H9 (cell line): ENCODE data around the gene CNOT6. TPM values are rescaled to one million over a fixed set of nuclear protein-coding genes. Genes with fewer than 3 reads are reported as not detected.

ENCODE experiments used
- DNase-seq: peaks from one replicate; pipeline ENCODE4 v3.0.0-alpha.2; 2017
- H2AFZ ChIP-seq: one replicate; pipeline ENCODE4 v1.6.1; 2013; ENCODE audit warnings: mild to moderate bottlenecking, low read length, control low read depth, moderate library complexity
- H2AK5ac ChIP-seq: 2 replicates; pipeline ENCODE4 v1.6.1; 2013; ENCODE audit warnings: low read length, control low read depth, mixed read lengths; ENCODE audit not compliant: insufficient read length
- H2BK120ac ChIP-seq: one replicate; pipeline ENCODE4 v1.6.1; 2013; ENCODE audit warnings: low read depth, mild to moderate bottlenecking, low read length, control low read depth, inconsistent platforms; ENCODE audit not compliant: poor library complexity, severe bottlenecking
- H2BK12ac ChIP-seq: 2 replicates; pipeline ENCODE4 v1.6.1; 2013; ENCODE audit warnings: low read length, control low read depth, mixed read lengths, low read depth; ENCODE audit not compliant: insufficient read length
- H2BK15ac ChIP-seq: 2 replicates; pipeline ENCODE4 v1.6.1; 2013; ENCODE audit warnings: low read depth, low read length, control low read depth
- H2BK20ac ChIP-seq: one replicate; pipeline ENCODE4 v1.6.1; 2013; ENCODE audit warnings: low read depth, mild to moderate bottlenecking, low read length, control low read depth, inconsistent platforms; ENCODE audit not compliant: poor library complexity, severe bottlenecking
- H2BK5ac ChIP-seq: 2 replicates; pipeline ENCODE4 v1.6.1; 2013; ENCODE audit warnings: low read length, control low read depth, mixed read lengths; ENCODE audit not compliant: insufficient read length
- H3K14ac ChIP-seq: 2 replicates; pipeline ENCODE4 v1.6.1; 2013; ENCODE audit warnings: low read length, control low read depth; ENCODE audit not compliant: insufficient read depth
- H3K18ac ChIP-seq: 2 replicates; pipeline ENCODE4 v1.6.1; 2013; ENCODE audit warnings: low read depth, mild to moderate bottlenecking, mixed read lengths, low read length, control low read depth; ENCODE audit not compliant: insufficient read length
- H3K23ac ChIP-seq: 2 replicates; pipeline ENCODE4 v1.6.1; 2013; ENCODE audit warnings: low read length, control low read depth, mixed read lengths, low read depth; ENCODE audit not compliant: insufficient read length
- H3K23me2 ChIP-seq: 2 replicates; pipeline ENCODE4 v1.6.1; 2013; ENCODE audit warnings: low read depth, mild to moderate bottlenecking, mixed read lengths, low read length, control low read depth; ENCODE audit not compliant: insufficient read length, poor library complexity, severe bottlenecking
- H3K27ac ChIP-seq: 2 replicates; pipeline ENCODE4 v1.5.1; 2013; ENCODE audit warnings: low read length, control low read depth, mixed read lengths, low read depth; ENCODE audit not compliant: insufficient read length
- H3K27me3 ChIP-seq: 2 replicates; pipeline ENCODE4 v1.6.1; 2013; ENCODE audit warnings: low read length, control low read depth, inconsistent platforms; ENCODE audit not compliant: insufficient read depth
- H3K4ac ChIP-seq: 2 replicates; pipeline ENCODE4 v1.6.1; 2013; ENCODE audit warnings: low read depth, mild to moderate bottlenecking, control low read depth, inconsistent platforms, low read length, moderate library complexity
- H3K4me1 ChIP-seq: 2 replicates; pipeline ENCODE4 v1.6.1; 2013; ENCODE audit warnings: low read length, control low read depth, inconsistent platforms; ENCODE audit not compliant: insufficient read depth
- H3K4me2 ChIP-seq: 2 replicates; pipeline ENCODE4 v1.6.1; 2013; ENCODE audit warnings: low read length, control low read depth, mixed read lengths; ENCODE audit not compliant: insufficient read length, insufficient read depth
- H3K56ac ChIP-seq: 2 replicates; pipeline ENCODE4 v1.6.1; 2013; ENCODE audit warnings: low read depth, mild to moderate bottlenecking, mixed read lengths, low read length, control low read depth; ENCODE audit not compliant: insufficient read length
- H3K79me1 ChIP-seq: 2 replicates; pipeline ENCODE4 v1.6.1; 2013; ENCODE audit warnings: low read depth, mild to moderate bottlenecking, moderate library complexity, low read length, control low read depth, inconsistent platforms; ENCODE audit not compliant: insufficient read depth, poor library complexity, severe bottlenecking
- H3K79me2 ChIP-seq: 2 replicates; pipeline ENCODE4 v1.6.1; 2013; ENCODE audit warnings: low read length, control low read depth, inconsistent platforms; ENCODE audit not compliant: insufficient read depth
- H3K9ac ChIP-seq: 2 replicates; pipeline ENCODE4 v1.6.1; 2013; ENCODE audit warnings: low read length, control low read depth, mixed read lengths; ENCODE audit not compliant: insufficient read length; ENCODE audit errors: extremely low read depth
- H3K9me3 ChIP-seq: one replicate; pipeline ENCODE4 v1.6.1; 2013; ENCODE audit warnings: low read depth, low read length, inconsistent platforms; ENCODE audit not compliant: control insufficient read depth
- H3T11ph ChIP-seq: one replicate; pipeline ENCODE4 v1.6.1; 2013; ENCODE audit warnings: mild to moderate bottlenecking, low read length, control low read depth, inconsistent platforms
- H4K20me1 ChIP-seq: one replicate; pipeline ENCODE4 v1.6.1; 2013; ENCODE audit not compliant: control insufficient read depth, insufficient read length, insufficient read depth
- H4K5ac ChIP-seq: 2 replicates; pipeline ENCODE4 v1.6.1; 2013; ENCODE audit warnings: low read depth, mild to moderate bottlenecking, mixed read lengths, low read length, control low read depth; ENCODE audit not compliant: insufficient read length
- H4K8ac ChIP-seq: replicated peaks from 2 replicates; pipeline ENCODE4 v1.6.1; 2013; ENCODE audit warnings: low read length, control low read depth, mixed read lengths, low read depth; ENCODE audit not compliant: insufficient read length
- H4K91ac ChIP-seq: 2 replicates; pipeline ENCODE4 v1.6.1; 2013; ENCODE audit warnings: low read depth, mild to moderate bottlenecking, moderate library complexity, mixed read lengths, low read length, control low read depth; ENCODE audit not compliant: insufficient read length
- H3K27ac Mint-ChIP-seq, 3 experiments: 2 replicates in 2 of 3; 3 replicates in 1 of 3; pipeline ENCODE4 v1.8.0; 2020 to 2021; ENCODE audit warnings: mixed read lengths in 3 of 3, mild to moderate bottlenecking in 1 of 3, moderate library complexity in 1 of 3
- H3K27me3 Mint-ChIP-seq: 2 replicates; pipeline ENCODE4 v1.8.0; 2021; ENCODE audit warnings: low read depth, mild to moderate bottlenecking, moderate library complexity, mixed read lengths
- H3K36me3 Mint-ChIP-seq, 3 experiments: 2 replicates in 2 of 3; 3 replicates in 1 of 3; pipeline ENCODE4 v1.8.0; 2020 to 2021; ENCODE audit warnings: low read depth in 3 of 3, mixed read lengths in 3 of 3; ENCODE audit not compliant: insufficient read depth in 1 of 3
- H3K4me1 Mint-ChIP-seq, 2 experiments: 2 replicates each; pipeline ENCODE4 v1.8.0; 2020; ENCODE audit warnings: mixed read lengths in 2 of 2
- H3K4me3 Mint-ChIP-seq, 2 experiments: 2 replicates in 1 of 2; 3 replicates in 1 of 2; pipeline ENCODE4 v1.8.0; 2020 to 2021; ENCODE audit warnings: mild to moderate bottlenecking in 2 of 2, mixed read lengths in 2 of 2, moderate library complexity in 1 of 2
- H3K9me3 Mint-ChIP-seq, 2 experiments: 2 replicates in 1 of 2; 3 replicates in 1 of 2; pipeline ENCODE4 v1.8.0; 2020; ENCODE audit warnings: mild to moderate bottlenecking in 2 of 2, mixed read lengths in 2 of 2, moderate library complexity in 1 of 2
- WGBS: extraction: QIAGEN DNeasy Blood & Tissue Kit; methylation state at CpG from one replicate; pipeline ENCODE4 v1.1.7; 2013; ENCODE audit warnings: missing lambda C conversion rate, low lambda C conversion rate, mixed read lengths; ENCODE audit not compliant: insufficient read length; ENCODE audit errors: extremely low coverage; 5-methylcytosine and 5-hydroxymethylcytosine counted together
- total RNA-seq: library from RNA; stranded (reverse); gene quantifications from 2 replicates; pipeline ENCODE4 v1.2.1, GENCODE V29; 2021
- TF ChIP-seq, protein P1 (sequence below): fragments of 200-600 bp; sonication (generic); conservative IDR thresholded peaks from 3 replicates; pipeline ENCODE4 v1.8.0; 2021; ENCODE audit warnings: antibody characterized with exemption, mild to moderate bottlenecking

The CNOT6 gene
- total RNA-seq, 1 experiment from 2014 or later, result 45.0 TPM

DNA sequence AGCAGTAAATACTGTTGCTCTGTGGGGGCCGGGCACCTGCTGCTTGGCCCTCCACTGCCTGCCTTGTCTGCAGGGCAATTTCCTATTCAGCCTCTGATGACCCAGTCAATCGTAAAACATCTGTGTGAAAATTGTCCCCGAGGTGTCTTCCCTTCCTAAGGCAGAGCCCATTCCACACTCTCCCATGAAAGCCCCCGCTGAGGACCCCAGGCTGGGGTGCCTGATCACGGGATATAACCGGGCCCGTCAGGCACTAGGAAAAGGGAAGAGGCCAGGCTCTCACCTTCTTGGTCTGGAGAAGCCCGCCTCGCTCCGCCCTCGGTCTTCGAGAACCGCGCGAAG is 124.3 kb downstream of the CNOT6 start:
- H3K27ac Mint-ChIP-seq, result no peak overlapping the region
- Histone ChIP-seq H2BK120ac (no peak overlapping the region), H2BK12ac (no peak overlapping the region), H3K9me3 (no peaks in the 10 kb centered on the region), H2AFZ (no peak overlapping the region), H3K4me1 (no peaks in the 10 kb centered on the region), H3K18ac (no peak overlapping the region), H4K91ac (no peak overlapping the region), H3K27me3 (peaks cover 3% of the 10 kb centered on the region; the same call in 1 of the 2 replicates), H4K8ac (no peak overlapping the region), H3T11ph (no peak overlapping the region), H3K14ac (no peak overlapping the region), H2BK5ac (no peak overlapping the region), H3K23ac (no peak overlapping the region), H3K79me1 (no peaks in the 10 kb centered on the region), H3K27ac (no peak overlapping the region), H3K4me2 (peak overlapping the region; percentile 18), H3K56ac (no peak overlapping the region), H2BK20ac (no peak overlapping the region), H2AK5ac (no peak overlapping the region), H2BK15ac (no peak overlapping the region), H3K9ac (no peak overlapping the region), H3K79me2 (no peaks in the 10 kb centered on the region), H4K5ac (no peak overlapping the region), H3K23me2 (peaks cover 4% of the 10 kb centered on the region), H3K4ac (no peak overlapping the region), H4K20me1 (no peaks in the 10 kb centered on the region)
- TF ChIP-seq, protein P1, sequence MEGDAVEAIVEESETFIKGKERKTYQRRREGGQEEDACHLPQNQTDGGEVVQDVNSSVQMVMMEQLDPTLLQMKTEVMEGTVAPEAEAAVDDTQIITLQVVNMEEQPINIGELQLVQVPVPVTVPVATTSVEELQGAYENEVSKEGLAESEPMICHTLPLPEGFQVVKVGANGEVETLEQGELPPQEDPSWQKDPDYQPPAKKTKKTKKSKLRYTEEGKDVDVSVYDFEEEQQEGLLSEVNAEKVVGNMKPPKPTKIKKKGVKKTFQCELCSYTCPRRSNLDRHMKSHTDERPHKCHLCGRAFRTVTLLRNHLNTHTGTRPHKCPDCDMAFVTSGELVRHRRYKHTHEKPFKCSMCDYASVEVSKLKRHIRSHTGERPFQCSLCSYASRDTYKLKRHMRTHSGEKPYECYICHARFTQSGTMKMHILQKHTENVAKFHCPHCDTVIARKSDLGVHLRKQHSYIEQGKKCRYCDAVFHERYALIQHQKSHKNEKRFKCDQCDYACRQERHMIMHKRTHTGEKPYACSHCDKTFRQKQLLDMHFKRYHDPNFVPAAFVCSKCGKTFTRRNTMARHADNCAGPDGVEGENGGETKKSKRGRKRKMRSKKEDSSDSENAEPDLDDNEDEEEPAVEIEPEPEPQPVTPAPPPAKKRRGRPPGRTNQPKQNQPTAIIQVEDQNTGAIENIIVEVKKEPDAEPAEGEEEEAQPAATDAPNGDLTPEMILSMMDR, result no peak
- no peaks in the 10 kb centered on the region for H3K9me3 Mint-ChIP-seq
- no peak for DNase-seq
- H3K4me3 Mint-ChIP-seq, result peak overlapping the region; percentile 56 to 77
- H3K4me1 Mint-ChIP-seq, result peaks cover 3 to 5% of the 10 kb centered on the region in 2 experiments; a peak in 3 of 4 replicates
- peaks cover 0 to 5% (median 0%) of the 10 kb centered on the region in 3 experiments; a peak in 3 of 7 replicates for H3K36me3 Mint-ChIP-seq
- no CpG with 5 or more reads among the region's 15 CpGs for WGBS
- peaks cover 17% of the 10 kb centered on the region for H3K27me3 Mint-ChIP-seq
